Activated gamma-delta T cell treated with Interleukin-2 at 50 U/mL for 16 hours (primary cell): ENCODE measurements around the gene ZC3H15.

Source experiments
- DNase-seq: peaks from one replicate; pipeline ENCODE4 v3.0.0-alpha.2; 2020

Gene ZC3H15

GRCh38 chr2:186546846-186547245 is 60.8 kb downstream of the ZC3H15 start:
- no peak for DNase-seq

DNA sequence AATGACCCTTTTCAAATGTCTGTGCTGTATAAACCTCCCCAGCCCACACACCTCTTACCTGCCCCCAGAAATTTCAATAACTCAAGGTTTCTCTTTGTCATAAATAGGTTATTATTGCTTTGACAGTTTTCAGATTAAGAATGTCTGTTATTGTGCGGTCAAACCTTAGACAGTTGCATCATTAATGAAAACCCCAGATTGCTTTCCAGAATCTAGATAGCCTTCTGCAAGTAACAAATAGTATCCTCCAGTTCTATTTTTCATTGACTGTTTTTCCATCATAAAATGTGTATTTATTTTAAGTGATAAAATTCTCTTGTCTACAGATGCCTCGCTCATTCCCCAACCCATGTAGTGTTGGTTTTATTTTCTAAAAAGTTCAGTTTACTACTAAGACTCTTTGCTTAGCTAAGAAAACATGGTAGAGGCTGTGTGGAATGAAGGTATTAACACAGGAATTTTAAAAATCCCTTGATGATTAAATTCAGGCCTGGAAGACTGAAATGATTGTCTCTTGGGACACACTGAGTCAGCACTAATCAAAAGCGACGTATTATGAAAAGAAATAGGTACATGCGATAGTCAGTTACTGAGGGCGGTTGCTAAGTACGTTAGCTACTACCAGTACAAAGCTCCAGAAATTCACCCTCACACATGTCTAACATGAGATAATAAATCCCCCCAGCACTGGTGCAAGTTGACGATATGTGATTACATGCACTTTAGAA is 65.4 kb downstream of the ZC3H15 start:
- DNase-seq, result no peak

GRCh38 chr2:186554429-186554828 is 68.4 kb downstream of the ZC3H15 start:
- no peak for DNase-seq

GRCh38 chr2:186554850-186555671 is 69.0 kb downstream of the ZC3H15 start:
- no peak for DNase-seq

DNA sequence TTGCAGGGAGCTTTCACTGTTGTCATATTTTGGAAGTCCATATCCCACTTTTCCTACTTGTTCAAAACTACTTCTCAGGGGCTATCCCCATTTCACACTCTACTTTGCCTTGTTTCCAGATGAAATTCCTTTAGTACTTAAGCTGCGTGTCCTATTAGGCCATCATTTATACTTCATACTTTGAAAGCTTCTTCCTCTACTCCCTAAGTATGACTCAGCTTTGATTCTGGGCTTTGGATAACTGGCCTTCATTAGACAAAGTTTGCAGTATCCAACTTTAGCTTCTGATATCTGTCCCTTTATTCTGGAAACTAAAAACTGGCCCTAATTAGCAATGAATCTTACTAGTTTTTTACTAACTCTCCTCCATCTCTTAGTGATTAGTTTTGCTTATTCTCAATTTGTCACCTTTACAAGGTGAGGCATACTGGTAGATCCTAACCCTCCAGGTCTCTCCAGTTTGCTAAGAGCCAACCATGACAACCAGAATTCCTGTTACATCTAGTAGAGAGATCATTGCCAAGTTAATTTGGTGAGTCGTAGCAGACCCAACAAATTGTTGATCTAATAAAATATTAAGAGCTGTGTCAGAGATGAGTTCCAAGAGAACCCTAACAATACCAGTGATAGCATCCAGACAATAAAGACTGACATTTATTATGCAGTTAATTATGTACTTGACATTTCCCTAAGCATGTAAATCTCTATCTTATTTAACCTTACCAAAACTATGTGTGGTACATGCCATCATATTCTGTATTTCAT is 72.6 kb downstream of the ZC3H15 start:
- DNase-seq, result no peak
